Common myeloid progenitor, CD34-positive (primary cell): ENCODE data around the gene ADH7.
A peak's percentile ranks its signal among the peaks of the same experiment; 100 is the strongest.

Source experiments
- CTCF ChIA-PET: fragments of 350-600 bp; sonication (Branson Sonifier 250); formaldehyde crosslinking; loops from one replicate; lab custom pipeline; 2021; ENCODE audit warnings: antibody characterized with exemption; lab: Charles Lee
- POLR2A ChIA-PET: fragments of 350-600 bp; sonication (Branson Sonifier 250); formaldehyde crosslinking; loops from one replicate; lab custom pipeline; 2021; ENCODE audit warnings: antibody characterized with exemption; lab: Charles Lee
- DNase-seq, 3 donors: peaks; one replicate each; pipeline versions ENCODE4 v3.0.0 to v3.0.0-alpha.2; 2013
- H3K27ac ChIP-seq, 2 experiments: 1 replicate in 1 of 2; 2 replicates in 1 of 2; pipeline ENCODE4 v1.7.0; 2013; ENCODE audit warnings: inconsistent platforms in 2 of 2, low read length in 2 of 2, mild to moderate bottlenecking in 2 of 2, low read depth in 1 of 2, moderate library complexity in 1 of 2; ENCODE audit not compliant: severe bottlenecking in 2 of 2, insufficient read depth in 1 of 2, poor library complexity in 1 of 2
- H3K27me3 ChIP-seq, 5 experiments: replicated peaks in 2 of 5; 1 replicate in 3 of 5; 2 replicates in 2 of 5; pipeline versions ENCODE4 v1.6.1 to v1.7.0; 2013; ENCODE audit warnings: low read length in 4 of 5, mild to moderate bottlenecking in 2 of 5, moderate library complexity in 2 of 5, inconsistent platforms in 1 of 5; ENCODE audit not compliant: insufficient read depth in 5 of 5, control insufficient read depth in 4 of 5
- H3K36me3 ChIP-seq, 4 experiments: 1 replicate in 2 of 4; 2 replicates in 2 of 4; pipeline versions ENCODE4 v1.6.1 to v1.7.0; 2013; ENCODE audit warnings: low read length in 3 of 4, control low read depth in 1 of 4, mild to moderate bottlenecking in 1 of 4; ENCODE audit not compliant: control insufficient read depth in 4 of 4, insufficient read depth in 4 of 4
- H3K4me1 ChIP-seq, 4 experiments: 1 replicate in 3 of 4; 2 replicates in 1 of 4; pipeline versions ENCODE4 v1.6.1 to v1.7.1; 2013; ENCODE audit warnings: low read length in 3 of 4, mild to moderate bottlenecking in 3 of 4, control low read depth in 1 of 4, inconsistent platforms in 1 of 4, moderate library complexity in 1 of 4; ENCODE audit not compliant: control insufficient read depth in 4 of 4, insufficient read depth in 4 of 4; ENCODE audit errors: control extremely low read depth in 1 of 4
- H3K4me3 ChIP-seq, 7 experiments: 1 replicate in 4 of 7; 2 replicates in 3 of 7; pipeline versions ENCODE4 v1.5.1 to v1.7.0; 2013; ENCODE audit warnings: mild to moderate bottlenecking in 7 of 7, low read length in 6 of 7, moderate library complexity in 6 of 7, inconsistent platforms in 2 of 7, low read depth in 2 of 7, control low read depth in 1 of 7; ENCODE audit not compliant: insufficient read depth in 4 of 7, control insufficient read depth in 1 of 7; ENCODE audit errors: extremely low read depth in 1 of 7
- H3K9me3 ChIP-seq, 5 experiments: 1 replicate in 4 of 5; 2 replicates in 1 of 5; pipeline versions ENCODE4 v1.6.1 to v1.7.1; 2013; ENCODE audit warnings: low read length in 4 of 5, mild to moderate bottlenecking in 2 of 5, inconsistent platforms in 1 of 5, low read depth in 1 of 5, moderate library complexity in 1 of 5; ENCODE audit not compliant: control insufficient read depth in 4 of 5, insufficient read depth in 2 of 5; ENCODE audit errors: control extremely low read depth in 1 of 5
- WGBS: methylation state at CpG from one replicate; pipeline ENCODE4 v1.1.5; 2013; ENCODE audit not compliant: insufficient coverage; 5-methylcytosine and 5-hydroxymethylcytosine counted together

The ADH7 gene

GRCh38 chr4:99457270-99457669, 22.1 kb upstream of the ADH7 start:
- CTCF ChIA-PET = no interaction called here
- POLR2A ChIA-PET = no interaction called here
- 91% methylated on average over 4 of the region's 4 CpGs for whole genome bisulfite sequencing
- H3K36me3 ChIP-seq = no peaks in the 10 kb centered on the region
- H3K9me3 ChIP-seq = peaks cover 0 to 8% (median 0%) of the 10 kb centered on the region in 5 experiments
- H3K4me3 ChIP-seq = no peak overlapping the region
- peaks cover 0 to 4% (median 0%) of the 10 kb centered on the region in 5 experiments for H3K27me3 ChIP-seq
- H3K27ac ChIP-seq = no peak overlapping the region
- H3K4me1 ChIP-seq = no peaks in the 10 kb centered on the region
- no peak for DNase-seq

DNA sequence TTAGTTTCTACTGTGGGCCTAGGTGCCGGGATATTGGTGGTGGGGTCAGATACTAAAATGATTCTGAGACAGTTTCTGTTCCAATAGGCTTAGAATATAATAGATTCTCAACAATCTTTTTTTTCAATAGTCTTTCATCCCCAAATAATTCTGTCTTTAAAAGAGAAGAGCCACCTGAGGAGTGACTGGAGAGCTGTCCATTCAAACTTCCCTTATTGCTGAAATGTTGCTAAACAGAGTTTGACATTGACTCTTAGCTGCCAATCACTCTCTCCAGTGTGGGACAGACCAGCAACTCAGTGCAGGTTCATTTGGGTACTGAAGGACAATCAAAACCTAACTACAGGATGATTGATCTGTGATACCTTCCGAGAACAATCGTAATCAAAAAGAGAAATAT, 12.4 kb upstream of the ADH7 start:
- H3K27me3 ChIP-seq = no peaks in the 10 kb centered on the region
- H3K27ac ChIP-seq = no peak overlapping the region
- peaks cover 0 to 5% (median 0%) of the 10 kb centered on the region in 4 experiments for H3K4me1 ChIP-seq
- DNase-seq = peak in 1 of 3 donors; percentile 6
- no peaks in the 10 kb centered on the region for H3K36me3 ChIP-seq
- no CpG with 5 or more reads among the region's 3 CpGs for WGBS
- POLR2A ChIA-PET = interaction anchor here (0.6 kb wide), 1 partner anchor 404 kb away, joined by 3 read pairs; no protein-coding TSS in a partner anchor
- peaks cover 0 to 11% (median 3%) of the 10 kb centered on the region in 5 experiments for H3K9me3 ChIP-seq
- no peak overlapping the region for H3K4me3 ChIP-seq
- CTCF ChIA-PET = no interaction called here

GRCh38 chr4:99447079-99447478, 11.9 kb upstream of the ADH7 start:
- peaks cover 0 to 5% (median 0%) of the 10 kb centered on the region in 4 experiments for H3K4me1 ChIP-seq

DNA sequence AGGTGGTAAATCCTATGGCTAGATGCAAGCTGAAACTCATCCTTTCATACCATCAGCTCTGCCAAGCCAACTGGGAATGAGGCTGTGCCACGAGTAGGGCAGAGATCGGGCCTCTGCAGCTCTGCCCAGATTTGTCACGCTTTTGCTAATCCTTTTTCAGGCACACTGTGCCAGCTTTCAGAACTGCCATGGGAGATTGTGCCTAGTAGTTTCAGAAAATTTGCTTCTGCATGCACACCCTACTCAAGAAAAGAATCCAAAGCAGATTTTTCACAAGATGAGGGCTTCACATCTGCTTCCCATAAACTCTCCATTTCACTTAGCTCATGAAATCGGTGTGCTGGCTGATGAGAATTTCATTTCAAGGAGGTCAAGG, 3.3 kb upstream of the ADH7 start:
- H3K27ac ChIP-seq = no peak overlapping the region
- no peaks in the 10 kb centered on the region for H3K4me1 ChIP-seq
- 93% methylated on average over 3 of the region's 4 CpGs for WGBS
- CTCF ChIA-PET = no interaction called here
- no peak overlapping the region for H3K4me3 ChIP-seq
- H3K9me3 ChIP-seq = no peaks in the 10 kb centered on the region
- H3K36me3 ChIP-seq = no peaks in the 10 kb centered on the region
- POLR2A ChIA-PET = no interaction called here
- H3K27me3 ChIP-seq = no peaks in the 10 kb centered on the region
- DNase-seq = no peak

More at GRCh38 chr4:99447079-99447478, 11.9 kb upstream of the ADH7 start:
- DNase-seq = peak; percentile 21 to 75 (median 70)
- peaks cover 0 to 7% (median 3%) of the 10 kb centered on the region in 5 experiments for H3K9me3 ChIP-seq
- no peaks in the 10 kb centered on the region for H3K36me3 ChIP-seq
- WGBS = 0% methylated on average over 3 of the region's 3 CpGs
- no peak overlapping the region for H3K27ac ChIP-seq
- no peak overlapping the region for H3K4me3 ChIP-seq
- POLR2A ChIA-PET = interaction anchor here (0.6 kb wide), 1 partner anchor 403 kb away, joined by 3 read pairs; no protein-coding TSS in a partner anchor
- H3K27me3 ChIP-seq = no peaks in the 10 kb centered on the region
- CTCF ChIA-PET = no interaction called here

DNA sequence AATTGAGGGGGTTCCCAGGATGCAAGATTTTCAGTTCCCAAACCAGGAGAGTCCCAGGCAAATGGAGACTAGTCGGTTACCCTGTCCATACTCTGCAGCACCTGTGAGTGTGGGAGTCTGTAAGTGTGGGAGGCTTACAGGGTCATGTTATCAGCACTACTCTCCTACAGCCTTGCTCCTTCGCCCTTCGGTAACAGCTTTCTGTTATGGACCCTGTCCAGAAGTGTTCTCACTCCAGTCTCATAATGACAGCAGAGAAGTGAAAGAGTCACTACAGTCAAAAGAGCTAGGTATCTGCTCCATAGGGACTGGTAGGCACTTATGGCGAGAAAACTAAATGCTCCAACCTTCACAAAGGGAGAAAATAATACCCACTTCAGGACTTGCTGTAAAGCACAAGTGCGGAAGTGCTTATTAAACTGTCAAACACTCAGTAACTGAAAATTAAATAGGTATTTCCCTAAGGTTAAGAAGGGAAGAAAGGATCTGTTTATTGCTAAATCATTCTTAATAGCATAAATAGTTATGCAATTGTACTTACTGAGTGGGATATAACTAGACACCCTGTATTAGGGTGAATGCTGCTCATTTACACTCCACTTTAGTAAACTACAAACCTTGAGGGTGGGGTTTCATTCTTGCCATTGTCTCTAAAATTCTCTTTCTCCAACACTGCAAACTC, 2.7 kb upstream of the ADH7 start:
- Histone ChIP-seq H3K36me3 (no peaks in the 10 kb centered on the region), H3K27ac (no peak overlapping the region), H3K4me3 (no peak overlapping the region), H3K27me3 (no peaks in the 10 kb centered on the region), H3K9me3 (no peaks in the 10 kb centered on the region), H3K4me1 (no peaks in the 10 kb centered on the region)
- ChIA-PET CTCF (no interaction called here), POLR2A (no interaction called here)
- 100% methylated on average over 2 of the region's 5 CpGs for WGBS
- DNase-seq = no peak

DNA sequence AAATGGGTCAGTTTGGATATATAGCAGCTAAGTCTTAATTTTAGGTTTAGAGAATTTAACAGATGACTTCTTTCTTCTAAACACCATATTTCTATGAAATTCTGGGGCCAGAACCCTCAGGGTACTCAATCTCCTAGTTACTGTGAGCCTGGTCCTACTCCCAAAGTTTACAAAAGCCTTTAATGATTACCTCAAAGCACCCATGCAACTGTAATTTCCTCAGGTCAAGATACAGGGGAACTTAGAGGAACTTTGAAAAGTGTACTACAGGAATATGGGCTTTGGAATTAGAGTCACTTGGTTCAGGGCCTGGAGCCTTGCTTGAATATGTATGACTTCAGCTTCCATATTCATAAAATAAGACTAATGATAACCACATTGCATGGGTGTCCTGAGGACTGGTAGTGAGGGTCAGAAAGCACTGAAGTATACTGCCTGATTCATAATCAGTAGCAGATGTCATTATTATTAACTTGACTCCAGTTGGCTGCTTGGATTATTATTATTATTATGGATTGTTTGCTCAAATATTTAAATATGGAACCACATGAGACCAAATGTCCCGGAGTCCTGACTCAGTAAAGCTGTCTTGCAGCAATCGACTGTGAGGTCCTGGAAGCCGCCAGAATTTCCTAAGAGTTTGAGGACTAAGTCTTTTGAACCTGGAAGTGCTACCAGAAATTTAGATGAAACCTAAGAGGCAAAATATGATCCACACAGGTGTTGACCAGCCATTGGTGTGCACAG, 2.0 kb upstream of the ADH7 start:
- Histone ChIP-seq H3K9me3 (no peaks in the 10 kb centered on the region), H3K27ac (no peak overlapping the region), H3K27me3 (no peaks in the 10 kb centered on the region), H3K4me3 (no peak overlapping the region), H3K36me3 (no peaks in the 10 kb centered on the region), H3K4me1 (no peaks in the 10 kb centered on the region)
- 100% methylated on average over 3 of the region's 3 CpGs for WGBS
- CTCF ChIA-PET = no interaction called here
- DNase-seq = no peak
- POLR2A ChIA-PET = no interaction called here

- H3K27ac ChIP-seq = no peak overlapping the region
- 80% methylated on average over 1 of the region's 2 CpGs for WGBS
- no peaks in the 10 kb centered on the region for H3K9me3 ChIP-seq
- ChIA-PET POLR2A (no interaction called here), CTCF (no interaction called here)
- H3K4me1 ChIP-seq = no peaks in the 10 kb centered on the region
- H3K36me3 ChIP-seq = no peaks in the 10 kb centered on the region
- no peaks in the 10 kb centered on the region for H3K27me3 ChIP-seq
- no peak for DNase-seq
- no peak overlapping the region for H3K4me3 ChIP-seq
Measured at GRCh38 chr4:99436462-99436861, 1.3 kb upstream of the ADH7 start.
